C1 segment of cervical spinal cord (tissue), 14 donors: ENCODE data around the gene CRTAP.
A peak's percentile ranks its signal among the peaks of the same experiment; 100 is the strongest.
"Not testable (repeated sequence)": the region's sequence is repeated elsewhere in the genome, so short reads cannot be mapped to it uniquely, and the experiment has no call there.

Source experiments
- DNase-seq, 14 donors: peaks; one replicate each; lab custom pipeline; 2025; lab: John Stamatoyannopoulos, UW

Gene CRTAP

DNA sequence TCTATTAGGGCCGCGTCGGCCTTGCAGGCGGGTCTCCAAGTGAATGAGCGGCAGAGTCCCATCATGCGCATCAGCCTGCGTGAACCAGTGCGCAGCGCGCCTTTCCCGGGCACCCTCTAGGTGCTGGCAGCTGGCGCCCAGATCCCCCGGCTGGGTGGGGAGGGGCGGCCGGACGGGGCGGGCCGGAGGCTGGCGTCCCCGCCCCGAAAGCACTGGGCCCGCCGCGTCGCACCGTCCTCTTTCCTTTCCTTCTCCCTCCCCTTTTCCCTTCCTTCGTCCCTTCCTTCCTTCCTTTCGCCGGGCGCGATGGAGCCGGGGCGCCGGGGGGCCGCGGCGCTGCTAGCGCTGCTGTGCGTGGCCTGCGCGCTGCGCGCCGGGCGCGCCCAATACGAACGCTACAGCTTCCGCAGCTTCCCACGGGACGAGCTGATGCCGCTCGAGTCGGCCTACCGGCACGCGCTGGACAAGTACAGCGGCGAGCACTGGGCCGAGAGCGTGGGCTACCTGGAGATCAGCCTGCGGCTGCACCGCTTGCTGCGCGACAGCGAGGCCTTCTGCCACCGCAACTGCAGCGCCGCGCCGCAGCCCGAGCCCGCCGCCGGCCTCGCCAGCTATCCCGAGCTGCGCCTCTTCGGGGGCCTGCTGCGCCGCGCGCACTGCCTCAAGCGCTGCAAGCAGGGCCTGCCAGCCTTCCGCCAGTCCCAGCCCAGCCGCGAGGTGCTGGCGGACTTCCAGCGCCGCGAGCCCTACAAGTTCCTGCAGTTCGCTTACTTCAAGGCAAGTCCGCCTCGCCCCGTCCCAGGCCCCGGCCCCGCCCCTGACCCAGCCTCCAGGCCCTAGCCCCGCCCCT is at the start of gene CRTAP:
Gene CRTAP, plus strand, starts transcription at position 243 of the 850 bp plus-strand sequence. Its CDS starts 64 bp downstream, at position 307.
- peak; percentile 51 to 93 (median 86) for DNase-seq

DNA sequence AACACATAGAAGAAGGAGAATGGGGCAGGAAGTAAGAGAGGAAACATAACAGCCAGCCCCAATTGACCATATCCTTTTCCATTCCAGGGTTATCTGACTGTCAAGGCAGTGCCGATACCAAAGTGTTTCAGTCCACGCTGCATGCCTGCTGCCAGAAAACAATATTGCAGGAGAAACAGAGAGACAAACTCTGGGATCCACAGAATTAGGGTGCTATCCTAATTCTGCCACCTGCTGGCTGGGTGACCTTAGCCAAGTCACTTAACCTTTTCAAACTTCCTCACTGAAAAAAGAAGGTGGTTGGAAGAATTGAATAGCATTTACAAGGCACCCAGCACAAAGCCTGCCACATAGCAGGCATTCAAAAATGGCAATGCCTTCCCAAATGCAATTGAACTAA is 48.9 kb upstream of the CRTAP start:
- DNase-seq: no peak

DNA sequence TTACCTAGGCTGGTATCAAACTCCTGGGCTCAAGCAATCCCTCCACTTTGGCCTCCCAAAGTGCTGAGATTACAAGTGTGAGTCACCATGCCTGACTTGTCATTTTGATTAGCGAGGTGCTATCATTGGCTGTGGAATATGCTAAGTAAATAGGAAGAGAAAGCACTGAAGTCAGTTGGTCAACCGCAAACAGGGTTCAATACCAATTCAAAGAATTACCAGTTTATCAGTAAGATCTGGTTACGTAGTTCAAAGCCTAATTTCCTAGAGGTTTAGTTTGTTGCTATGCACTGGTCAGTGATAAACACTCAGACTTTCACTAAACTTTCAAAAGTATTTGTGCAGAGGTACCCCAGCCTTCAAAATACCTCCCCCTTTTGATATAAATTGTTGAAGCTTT is 46.3 kb upstream of the CRTAP start:
- DNase-seq: no peak

DNA sequence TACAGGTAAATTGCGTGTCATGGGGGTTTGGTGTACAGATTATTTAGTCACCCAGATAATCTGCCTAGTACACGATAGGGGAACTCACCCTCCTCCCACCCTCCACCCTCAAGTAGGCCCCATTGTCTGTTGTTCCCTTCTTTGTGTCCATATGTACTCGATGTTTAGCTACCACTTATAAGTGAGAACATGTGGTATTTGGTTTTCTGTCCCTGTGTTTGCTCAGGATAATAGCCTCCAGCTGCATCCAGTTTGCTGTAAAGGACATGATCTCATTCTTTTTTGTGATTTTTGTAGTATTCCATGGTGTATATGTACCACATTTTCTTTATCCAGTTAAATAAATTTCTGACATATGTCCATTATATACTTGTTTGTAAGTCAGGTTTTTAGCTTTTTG is 44.0 kb upstream of the CRTAP start:
- not testable (repeated sequence) for DNase-seq

DNA sequence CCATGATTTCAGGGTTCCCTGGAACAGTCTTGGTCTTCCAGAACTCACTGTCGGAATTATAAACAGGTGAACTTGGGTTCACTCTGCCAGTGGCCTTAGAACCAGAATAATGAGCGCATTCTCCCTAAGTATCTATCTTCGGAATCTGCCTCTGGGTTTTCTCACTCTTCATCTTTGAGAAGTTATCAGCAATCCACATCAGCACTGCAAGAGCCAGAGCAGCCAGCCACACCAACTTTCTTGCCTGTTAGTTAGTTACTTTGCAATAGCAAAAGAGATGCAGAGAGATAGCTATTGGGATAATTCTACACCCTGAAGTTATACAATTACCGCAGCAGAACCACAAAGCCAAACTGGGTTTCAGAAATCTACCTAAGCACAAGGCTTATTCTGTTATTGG is 42.6 kb upstream of the CRTAP start:
- no peak for DNase-seq

DNA sequence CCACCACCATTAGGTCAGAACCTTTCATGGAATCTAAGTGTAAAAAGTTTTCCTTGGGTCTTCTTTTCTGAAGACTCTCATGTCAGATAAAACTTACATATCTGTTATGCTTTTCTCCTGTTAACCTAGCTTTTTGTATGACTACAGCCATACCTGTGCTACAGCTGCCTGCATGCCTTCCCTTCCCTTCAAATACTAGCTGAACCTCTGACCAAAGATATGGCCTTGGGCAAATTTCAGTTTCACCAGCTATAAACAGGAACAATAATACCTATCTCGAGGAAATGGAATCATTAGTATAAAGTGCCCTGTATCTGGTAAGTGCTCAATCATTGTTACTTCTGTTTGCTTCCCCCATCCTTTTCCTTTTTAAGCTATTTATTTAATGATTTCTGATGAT is 41.9 kb upstream of the CRTAP start:
- no peak for DNase-seq

DNA sequence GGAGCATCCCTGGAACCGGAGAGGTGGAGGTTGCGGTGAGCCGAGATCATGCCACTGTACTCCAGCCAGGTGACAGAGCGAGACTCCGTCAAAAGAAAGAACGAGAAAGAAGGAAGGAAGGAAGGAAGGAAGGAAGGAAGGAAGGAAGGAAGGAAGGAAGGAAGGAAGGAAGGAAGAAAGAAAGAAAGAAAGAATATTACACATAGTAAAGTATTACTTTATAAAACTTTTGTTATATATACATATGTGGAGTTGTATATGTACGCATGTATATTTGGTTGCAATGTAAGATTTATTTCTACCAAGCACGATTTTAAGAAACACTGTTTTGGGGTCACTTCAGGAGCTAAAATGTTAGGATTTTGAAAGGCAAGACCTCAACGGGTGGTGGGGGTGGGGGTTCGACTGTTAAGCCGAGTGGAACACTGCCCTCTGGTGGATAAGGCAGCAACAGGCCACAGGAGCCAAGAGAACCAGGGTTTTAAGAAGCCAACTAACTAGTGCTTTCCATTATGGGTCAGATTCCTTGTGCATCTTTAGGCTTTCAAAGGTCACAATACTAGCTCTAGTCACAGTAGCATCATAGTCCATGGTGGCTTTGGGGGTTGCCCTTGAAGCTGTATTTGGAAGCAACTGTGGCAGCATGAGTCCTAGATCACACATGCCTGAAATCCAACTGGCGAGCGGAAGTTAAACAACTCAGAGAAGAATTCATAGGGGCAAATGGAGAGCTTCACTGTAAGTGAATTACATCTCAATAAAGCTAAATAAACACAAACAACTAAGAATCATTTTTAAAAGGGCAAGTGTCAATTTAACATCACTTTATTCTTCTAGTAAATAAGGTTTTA is 39.4 kb upstream of the CRTAP start:
- DNase-seq: peak in 9 of 14 donors; percentile 8 to 39 (median 15)

DNA sequence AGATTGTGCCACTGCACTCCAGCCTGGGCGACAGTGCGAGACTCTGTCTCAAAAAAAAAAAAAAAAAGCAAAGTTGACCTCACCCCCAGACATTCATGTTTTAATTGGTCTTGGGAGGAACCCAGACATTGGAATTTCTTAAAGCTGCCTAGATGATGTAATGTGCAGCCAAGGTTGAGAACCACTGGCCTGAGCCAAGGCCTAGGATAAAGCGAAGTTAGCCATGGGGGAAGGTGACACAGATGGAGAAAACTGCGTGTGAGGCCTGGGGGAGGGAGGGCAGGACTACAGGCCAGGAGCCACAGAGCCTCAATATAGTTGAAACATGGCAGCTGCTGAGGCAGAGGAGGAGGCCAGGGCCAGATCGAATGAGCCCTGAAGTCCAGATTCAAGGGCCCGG is 37.8 kb upstream of the CRTAP start:
- DNase-seq: peak in 1 of 14 donors; percentile 4

DNA sequence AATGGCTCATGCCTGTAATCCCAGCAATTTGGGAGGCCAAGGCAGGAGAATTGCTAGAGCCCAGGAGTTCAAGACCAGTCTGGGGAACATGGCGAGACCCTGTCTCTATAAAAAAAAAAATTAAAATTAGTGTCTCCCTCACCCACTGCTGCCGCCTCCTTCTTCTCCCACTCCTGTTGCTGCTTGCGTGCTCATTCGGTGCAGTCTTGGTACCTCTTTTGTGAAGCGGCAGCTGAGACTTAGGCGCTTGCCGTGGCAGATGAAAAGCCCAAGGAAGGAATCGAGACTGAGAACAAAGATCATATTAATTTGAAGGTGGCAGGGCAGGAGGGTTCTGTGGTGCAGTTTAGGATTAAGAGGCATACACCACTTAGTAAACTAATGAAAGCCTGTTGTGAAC is 36.9 kb upstream of the CRTAP start:
- DNase-seq: no peak

DNA sequence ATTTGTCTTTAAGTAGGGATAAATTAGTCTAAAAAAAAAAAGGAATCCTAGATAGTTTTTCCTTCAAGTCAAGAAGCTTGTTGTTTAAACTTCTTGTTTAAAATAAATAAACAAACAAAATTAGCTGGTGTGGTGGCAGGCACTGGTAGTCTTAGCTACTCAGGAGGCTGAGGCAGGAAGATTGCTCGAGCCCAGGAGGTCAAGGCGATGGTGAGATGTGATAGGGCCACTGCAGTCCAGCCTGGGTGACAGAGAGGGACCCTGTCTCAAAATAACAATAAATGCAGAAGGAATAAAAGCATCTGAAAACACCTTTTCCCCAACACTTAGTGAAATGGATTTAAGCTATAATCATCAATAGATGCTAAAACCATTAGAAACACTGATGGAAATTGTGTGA is 35.8 kb upstream of the CRTAP start:
- no peak for DNase-seq

DNA sequence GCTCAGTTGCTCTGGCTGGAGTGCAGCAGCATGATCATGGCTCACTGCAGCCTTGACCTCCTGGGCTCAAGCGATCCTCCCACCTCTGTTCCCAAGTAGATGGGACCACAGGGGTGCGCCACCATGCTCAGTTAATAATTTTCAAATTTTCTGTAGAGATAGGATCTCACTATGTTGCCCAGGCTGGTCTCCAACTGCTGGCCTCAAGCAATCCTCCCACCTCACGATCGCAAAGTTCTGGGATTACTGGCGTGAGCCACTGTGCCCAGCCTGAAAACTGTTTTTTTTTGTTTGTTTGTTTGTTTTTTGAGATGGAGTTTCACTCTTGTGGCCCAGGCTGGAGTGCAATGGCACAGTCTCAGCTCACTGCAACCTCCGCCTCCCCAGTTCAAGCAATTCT is 34.0 kb upstream of the CRTAP start:
- not testable (repeated sequence) for DNase-seq

DNA sequence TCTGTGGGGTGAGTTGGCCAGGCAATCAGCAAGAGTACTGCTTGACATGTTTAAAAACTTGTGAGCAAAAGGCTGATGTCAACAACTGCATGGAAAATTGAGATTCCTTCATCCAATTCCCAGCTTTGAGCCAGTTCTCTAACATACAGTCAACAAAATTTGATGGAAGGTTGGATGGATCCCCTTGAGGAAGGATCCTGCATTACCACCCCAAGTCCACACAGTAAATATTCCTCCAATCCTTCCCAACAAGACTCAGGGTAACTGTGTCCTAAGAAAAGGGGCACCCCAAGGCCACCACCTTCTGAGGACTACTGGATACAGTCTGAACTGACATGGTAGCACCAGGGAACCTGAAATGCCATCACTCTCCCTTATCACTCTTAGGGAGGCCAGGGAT is 32.0 kb upstream of the CRTAP start:
- no peak for DNase-seq

DNA sequence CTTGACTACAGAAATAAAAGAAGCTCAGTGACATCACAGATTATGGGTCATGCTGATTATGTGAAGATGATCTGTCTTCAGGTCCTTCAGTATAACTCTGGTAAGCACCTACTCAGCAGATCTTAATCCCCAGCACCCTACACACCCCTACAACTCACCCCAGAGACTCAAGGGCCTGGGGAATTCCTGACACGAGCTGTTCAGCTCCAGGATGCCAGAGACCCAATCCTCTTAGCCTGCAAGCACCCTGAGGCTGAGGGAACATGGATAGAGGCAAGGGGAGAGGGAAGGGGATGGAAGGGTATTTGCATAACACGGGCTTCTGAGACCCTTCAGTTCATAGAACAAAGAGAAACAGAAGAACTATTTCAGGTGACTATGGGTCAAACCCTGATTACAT is 29.9 kb upstream of the CRTAP start:
- no peak for DNase-seq

DNA sequence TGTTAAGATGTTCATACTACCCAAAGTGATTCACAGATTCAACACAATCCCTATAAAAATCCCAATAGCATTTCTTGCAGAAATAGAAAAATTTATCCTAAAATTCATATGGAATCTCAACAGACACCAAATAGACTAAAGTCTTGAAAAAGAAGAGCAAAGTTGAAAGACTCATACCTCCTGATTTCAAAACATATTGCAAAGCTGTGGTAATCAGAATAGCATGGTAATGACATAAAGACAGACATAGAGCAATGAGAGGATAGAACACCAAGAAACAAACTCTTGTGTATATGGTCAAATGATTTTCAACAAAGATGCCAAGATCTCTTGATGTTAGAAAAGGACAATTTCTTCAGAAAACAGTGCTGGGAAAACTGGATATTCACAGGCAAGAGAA is 25.1 kb upstream of the CRTAP start:
- no peak for DNase-seq

DNA sequence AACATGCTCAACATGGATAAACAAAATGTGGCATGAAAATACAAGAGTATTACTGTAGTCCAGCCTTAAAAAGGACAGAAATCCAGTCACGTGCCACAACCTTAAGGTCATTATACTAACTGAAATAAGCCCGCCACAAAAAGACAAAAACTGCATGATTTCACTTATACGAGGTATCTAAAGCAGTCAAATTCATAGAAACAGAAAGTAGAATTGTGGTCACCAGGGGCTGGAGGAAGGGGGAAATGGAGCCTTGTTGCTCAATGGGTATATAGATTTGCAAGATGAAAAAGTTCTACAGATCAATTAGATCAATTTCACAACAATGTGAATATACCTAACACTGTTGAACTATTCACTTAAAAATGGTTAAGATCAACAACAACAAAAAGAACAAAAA is 24.3 kb upstream of the CRTAP start:
- no peak for DNase-seq

DNA sequence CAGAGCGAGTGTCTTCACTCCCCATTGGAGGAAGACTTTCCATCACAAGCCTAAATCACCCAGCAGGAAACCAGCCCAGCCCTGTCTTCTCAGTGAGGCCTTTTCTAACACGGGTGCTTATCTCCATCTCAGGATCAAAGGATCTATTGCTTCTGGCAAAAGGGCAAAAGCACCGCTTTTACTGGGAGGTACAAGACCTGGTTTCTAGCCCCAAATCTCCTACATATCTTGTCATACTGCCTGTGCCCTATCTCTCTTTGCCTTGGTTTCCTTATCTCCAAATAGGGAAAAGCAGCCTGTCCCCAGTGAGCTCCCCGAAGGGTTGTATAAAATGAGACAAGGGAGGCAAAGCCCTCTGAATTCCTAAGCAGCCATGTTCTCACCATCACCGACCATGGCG is 22.1 kb upstream of the CRTAP start:
- DNase-seq: no peak

DNA sequence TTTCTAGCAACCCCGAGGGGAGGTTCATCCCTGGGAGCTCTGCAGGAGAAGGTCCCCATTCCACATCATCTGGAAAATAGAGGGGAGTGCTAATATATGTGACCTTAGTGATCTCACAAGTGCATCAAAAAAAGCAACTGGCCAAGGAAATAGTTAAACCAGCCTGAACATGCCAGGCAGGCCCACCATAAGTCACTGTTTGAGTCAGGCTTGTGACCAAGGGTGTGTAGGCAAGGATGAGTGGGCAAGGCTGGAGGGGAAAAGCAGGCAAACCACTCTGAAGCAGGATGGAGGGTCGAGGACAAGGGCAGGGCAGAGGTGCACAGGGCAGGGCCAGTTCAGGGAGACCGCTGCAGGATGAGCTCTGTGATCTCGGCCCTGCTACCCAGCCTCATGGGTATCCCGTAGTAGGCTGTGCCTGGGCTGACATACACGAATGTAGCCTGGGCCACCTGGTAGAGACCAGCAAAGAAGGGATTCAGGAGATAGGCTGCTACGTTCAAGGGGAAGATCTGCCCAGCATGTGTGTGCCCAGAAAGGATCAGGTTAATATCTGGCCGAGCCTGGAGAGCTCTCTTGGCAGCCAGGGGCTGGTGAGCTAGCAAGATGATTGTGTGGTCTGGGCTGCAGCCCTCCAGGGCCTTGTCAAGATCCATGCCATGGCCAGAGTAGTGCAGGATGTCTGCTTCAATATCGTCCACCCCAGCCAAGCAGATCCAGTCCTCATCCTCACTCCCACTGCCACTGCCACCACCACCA is 21.1 kb upstream of the CRTAP start:
- DNase-seq: peak in 1 of 14 donors; percentile 5

DNA sequence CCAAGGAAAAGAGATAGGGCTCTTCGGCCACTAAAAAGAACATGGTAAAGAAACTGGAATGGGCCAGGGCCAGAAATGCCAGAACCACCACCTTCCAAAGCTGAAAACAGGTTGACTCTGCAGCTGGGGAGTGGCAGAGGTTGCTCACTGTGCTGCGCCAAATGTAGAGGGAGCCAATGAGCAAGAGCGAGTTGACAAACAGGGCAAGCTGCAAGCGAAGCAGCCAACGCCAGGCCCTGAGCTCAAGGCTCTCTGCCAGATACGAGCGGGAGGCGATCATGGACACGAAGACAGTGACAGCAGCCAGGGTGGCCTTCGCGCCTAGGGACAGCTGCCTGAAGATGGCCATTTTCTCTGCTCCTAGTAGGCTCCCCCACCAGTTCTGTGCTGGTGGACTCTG is 20.0 kb upstream of the CRTAP start:
- no peak for DNase-seq

DNA sequence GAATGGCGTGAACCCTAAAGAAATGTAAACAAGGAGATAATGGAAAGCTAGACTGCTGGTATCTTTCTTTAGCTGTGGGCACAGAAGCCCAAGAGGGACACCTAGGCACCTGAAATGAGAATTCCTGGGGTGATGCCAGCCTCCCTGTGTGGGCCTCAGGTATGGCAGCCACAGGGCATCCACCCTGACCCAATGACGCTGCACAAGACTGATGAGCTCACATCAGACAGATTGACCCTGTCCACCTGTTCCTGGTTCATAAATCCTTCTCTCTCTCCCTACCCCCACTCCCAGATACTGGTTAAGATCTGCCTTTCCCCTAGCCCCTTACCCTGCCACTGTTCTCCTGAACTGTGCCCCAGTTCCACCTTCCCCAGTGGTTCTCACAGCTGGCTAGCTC is 18.4 kb upstream of the CRTAP start:
- no peak for DNase-seq

DNA sequence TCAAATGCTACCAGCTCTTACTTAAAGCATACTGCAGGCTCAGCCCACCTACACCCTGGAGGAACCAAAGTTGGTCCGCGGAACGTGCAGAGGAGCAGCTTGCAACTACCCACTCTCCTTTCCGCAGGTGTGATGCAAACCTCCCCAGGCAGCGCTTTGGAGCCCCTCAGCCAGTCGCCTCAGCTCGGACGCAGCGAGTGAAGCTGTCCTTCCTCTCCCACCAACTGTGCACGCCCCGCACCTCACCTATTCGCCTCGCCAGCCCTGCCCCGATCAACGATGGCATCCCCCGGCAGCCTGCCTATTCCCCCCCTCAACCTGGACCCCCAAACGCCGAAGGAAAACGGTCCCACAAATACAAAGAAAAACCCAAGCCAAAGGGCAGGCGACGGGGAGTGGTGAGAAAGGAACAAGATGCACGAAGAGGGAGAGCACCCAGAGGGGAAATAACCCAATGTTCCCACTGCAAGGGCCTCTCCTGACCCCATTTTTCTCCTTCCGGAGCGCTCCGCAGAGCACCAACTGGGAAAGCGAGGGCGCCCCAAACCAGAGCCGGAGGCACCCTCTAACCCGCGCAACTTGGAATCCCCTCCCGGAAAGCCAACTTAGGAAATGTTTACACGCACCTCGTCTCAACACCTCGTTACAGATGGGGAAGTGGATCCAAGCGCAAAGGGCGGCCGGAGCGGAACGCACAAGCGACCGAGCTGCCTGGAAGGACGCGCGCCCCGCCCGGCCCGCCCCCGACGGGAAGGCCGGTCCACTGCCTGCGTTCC is 17.5 kb upstream of the CRTAP start:
- DNase-seq: peak in 10 of 14 donors; percentile 34 to 80 (median 64)

DNA sequence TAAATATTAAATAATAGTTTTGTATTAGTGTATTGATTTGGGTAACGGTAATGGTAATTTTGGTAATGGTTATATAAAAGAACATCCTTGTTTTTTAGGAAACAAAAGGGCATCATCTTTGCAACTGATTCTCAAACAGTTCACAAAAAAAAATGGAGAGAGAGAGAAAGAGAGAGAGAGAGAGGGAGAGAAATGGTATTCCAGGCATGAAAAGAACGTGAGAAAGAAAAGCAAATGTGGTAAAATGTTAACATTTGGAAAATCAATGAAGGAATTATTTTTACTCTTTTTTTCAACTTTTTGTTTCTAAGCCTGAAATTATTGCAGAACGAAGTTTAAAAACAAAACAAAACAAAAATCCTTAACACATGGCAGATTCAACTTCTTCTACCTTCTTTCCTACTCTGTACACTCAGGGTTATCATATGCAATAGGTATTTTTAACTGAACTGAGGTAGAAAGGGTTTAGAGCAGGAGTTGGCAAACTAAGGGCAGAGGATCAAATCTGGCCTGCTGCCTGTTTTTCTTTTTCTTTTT is 14.6 kb upstream of the CRTAP start:
- DNase-seq: no peak
